Loucy (cell line): ENCODE data around the gene MEGF9.
"Not testable (repeated sequence)": the region's sequence is repeated elsewhere in the genome, so short reads cannot be mapped to it uniquely, and the experiment has no call there.

Experiments used
- H2AFZ ChIP-seq: fragments of 200-600 bp; sonication (generic); 2 replicates; pipeline ENCODE4 v1.6.0; 2016; ENCODE audit warnings: antibody characterized with exemption, mild to moderate bottlenecking, low read length, moderate library complexity
- H3F3A ChIP-seq: fragments of 200-600 bp; 2 replicates; pipeline ENCODE4 v1.6.0; 2016; ENCODE audit warnings: antibody characterized with exemption, low read depth, mild to moderate bottlenecking
- H3K27me3 ChIP-seq: fragments of 200-600 bp; sonication (generic); 2 replicates; pipeline ENCODE4 v1.6.1; 2014; ENCODE audit warnings: low read length, mild to moderate bottlenecking; ENCODE audit not compliant: insufficient read depth, poor library complexity, severe bottlenecking
- H3K36me3 ChIP-seq: fragments of 200-600 bp; sonication (generic); 2 replicates; pipeline ENCODE4 v1.6.1; 2016; ENCODE audit warnings: low read length; ENCODE audit not compliant: insufficient read depth
- H3K4me1 ChIP-seq: fragments of 200-600 bp; sonication (generic); 2 replicates; pipeline ENCODE4 v1.5.1; 2014; ENCODE audit warnings: low read length, mild to moderate bottlenecking; ENCODE audit not compliant: insufficient read depth, poor library complexity, severe bottlenecking
- H3K4me2 ChIP-seq: fragments of 200-600 bp; sonication (generic); 2 replicates; pipeline ENCODE4 v1.6.0; 2014; ENCODE audit warnings: antibody characterized with exemption, low read length, low read depth, mild to moderate bottlenecking; ENCODE audit not compliant: poor library complexity, severe bottlenecking
- H3K4me3 ChIP-seq: fragments of 200-600 bp; sonication (generic); 2 replicates; pipeline ENCODE4 v1.5.1; 2014; ENCODE audit warnings: low read length, mild to moderate bottlenecking, mixed read lengths; ENCODE audit not compliant: poor library complexity, severe bottlenecking
- H3K79me2 ChIP-seq: fragments of 200-600 bp; sonication (generic); 2 replicates; pipeline ENCODE4 v1.6.1; 2014; ENCODE audit warnings: low read length; ENCODE audit not compliant: insufficient read depth
- H3K9ac ChIP-seq: fragments of 200-600 bp; sonication (generic); 2 replicates; pipeline ENCODE4 v1.6.0; 2014; ENCODE audit warnings: mild to moderate bottlenecking, low read depth, low read length, moderate library complexity; ENCODE audit not compliant: poor library complexity, severe bottlenecking
- H3K9me2 ChIP-seq: fragments of 200-600 bp; sonication (generic); replicated peaks from 2 replicates; pipeline ENCODE4 v1.6.1; 2016; ENCODE audit warnings: low read depth, low read length, mixed read lengths
- H3K9me3 ChIP-seq: fragments of 200-600 bp; sonication (generic); 2 replicates; pipeline ENCODE4 v1.6.1; 2014; ENCODE audit warnings: mild to moderate bottlenecking, antibody characterized with exemption, low read length, low read depth; ENCODE audit not compliant: insufficient read depth
- H4K20me1 ChIP-seq: fragments of 200-600 bp; sonication (generic); 2 replicates; pipeline ENCODE4 v1.6.0; 2014; ENCODE audit warnings: antibody characterized with exemption, low read length, mild to moderate bottlenecking; ENCODE audit not compliant: insufficient read depth, poor library complexity, severe bottlenecking
- EZH2phosphoT487 ChIP-seq: fragments of 200-600 bp; IDR thresholded peaks from 2 replicates; pipeline ENCODE4 v1.6.1; 2018; ENCODE audit warnings: antibody characterized with exemption, mild to moderate bottlenecking, moderate library complexity, borderline replicate concordance
- TF ChIP-seq, protein P1 (sequence below): fragments of 200-600 bp; sonication (generic); conservative IDR thresholded peaks from 2 replicates; pipeline ENCODE4 v1.5.1; 2014; ENCODE audit warnings: mild to moderate bottlenecking, antibody characterized with exemption, low read length

MEGF9 gene

DNA sequence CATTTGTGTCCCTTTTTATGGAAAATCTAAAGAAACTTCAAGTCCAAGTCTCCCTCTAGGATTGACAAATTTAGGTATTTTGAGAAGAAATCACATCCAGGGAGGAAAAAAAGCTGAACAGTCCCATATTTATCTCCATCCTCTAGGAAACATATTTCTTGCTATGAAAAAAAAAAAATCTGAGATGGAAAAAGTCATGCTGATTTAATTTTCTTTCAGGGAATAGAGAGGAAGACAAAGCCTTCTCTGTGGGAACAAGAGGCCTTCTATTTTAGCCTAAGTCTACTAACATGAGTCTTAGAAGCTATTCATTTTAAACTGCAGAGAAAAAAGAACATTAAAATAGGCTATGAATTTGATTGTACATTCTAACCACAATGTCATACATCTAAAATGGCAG is 71.2 kb downstream of the MEGF9 start:
- no peak overlapping the region for H3K9ac ChIP-seq
- TF ChIP-seq EZH2phosphoT487 = no peak
- TF ChIP-seq, protein P1, sequence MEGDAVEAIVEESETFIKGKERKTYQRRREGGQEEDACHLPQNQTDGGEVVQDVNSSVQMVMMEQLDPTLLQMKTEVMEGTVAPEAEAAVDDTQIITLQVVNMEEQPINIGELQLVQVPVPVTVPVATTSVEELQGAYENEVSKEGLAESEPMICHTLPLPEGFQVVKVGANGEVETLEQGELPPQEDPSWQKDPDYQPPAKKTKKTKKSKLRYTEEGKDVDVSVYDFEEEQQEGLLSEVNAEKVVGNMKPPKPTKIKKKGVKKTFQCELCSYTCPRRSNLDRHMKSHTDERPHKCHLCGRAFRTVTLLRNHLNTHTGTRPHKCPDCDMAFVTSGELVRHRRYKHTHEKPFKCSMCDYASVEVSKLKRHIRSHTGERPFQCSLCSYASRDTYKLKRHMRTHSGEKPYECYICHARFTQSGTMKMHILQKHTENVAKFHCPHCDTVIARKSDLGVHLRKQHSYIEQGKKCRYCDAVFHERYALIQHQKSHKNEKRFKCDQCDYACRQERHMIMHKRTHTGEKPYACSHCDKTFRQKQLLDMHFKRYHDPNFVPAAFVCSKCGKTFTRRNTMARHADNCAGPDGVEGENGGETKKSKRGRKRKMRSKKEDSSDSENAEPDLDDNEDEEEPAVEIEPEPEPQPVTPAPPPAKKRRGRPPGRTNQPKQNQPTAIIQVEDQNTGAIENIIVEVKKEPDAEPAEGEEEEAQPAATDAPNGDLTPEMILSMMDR = no peak
- H3K36me3 ChIP-seq = no peaks in the 10 kb centered on the region
- no peaks in the 10 kb centered on the region for H3K9me3 ChIP-seq
- H3K4me2 ChIP-seq = no peak overlapping the region
- no peaks in the 10 kb centered on the region for H3K9me2 ChIP-seq
- no peak overlapping the region for H3K4me3 ChIP-seq
- H4K20me1 ChIP-seq = no peaks in the 10 kb centered on the region
- no peak overlapping the region for H2AFZ ChIP-seq
- H3K4me1 ChIP-seq = peaks cover 20% of the 10 kb centered on the region
- no peaks in the 10 kb centered on the region for H3K27me3 ChIP-seq
- H3K79me2 ChIP-seq = no peaks in the 10 kb centered on the region
- H3F3A ChIP-seq = peaks cover 5% of the 10 kb centered on the region; the same call in 1 of the 2 replicates

GRCh38 chr9:120642129-120642770 is 72.0 kb downstream of the MEGF9 start:
- Histone ChIP-seq H3K9me2 (no peaks in the 10 kb centered on the region), H2AFZ (no peak overlapping the region), H3K4me1 (peaks cover 20% of the 10 kb centered on the region), H3K4me2 (no peak overlapping the region), H3K9me3 (no peaks in the 10 kb centered on the region), H3K79me2 (no peaks in the 10 kb centered on the region), H3F3A (peaks cover 5% of the 10 kb centered on the region; the same call in 1 of the 2 replicates), H3K4me3 (no peak overlapping the region), H4K20me1 (no peaks in the 10 kb centered on the region), H3K9ac (no peak overlapping the region), H3K36me3 (no peaks in the 10 kb centered on the region), H3K27me3 (no peaks in the 10 kb centered on the region)
- TF ChIP-seq, protein P1 = no peak
- no peak for TF ChIP-seq EZH2phosphoT487

DNA sequence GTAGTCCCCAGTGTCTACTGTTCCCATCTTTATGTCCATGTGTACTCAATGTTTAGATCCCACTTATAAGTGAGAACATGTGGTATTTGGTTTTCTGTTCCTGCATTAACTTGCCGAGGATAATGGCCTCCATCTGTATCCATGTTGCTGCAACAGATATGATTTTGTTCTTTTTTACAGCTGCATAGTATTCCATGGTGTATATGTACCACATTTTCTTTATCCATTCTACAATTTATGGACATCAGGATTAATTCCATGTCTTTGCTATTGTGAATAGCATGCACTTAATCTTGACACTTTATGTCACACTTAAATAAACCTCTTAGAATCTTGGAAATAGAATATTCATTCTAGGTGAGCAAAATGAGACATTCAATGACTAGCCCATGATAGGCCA is 73.4 kb downstream of the MEGF9 start:
- not testable (repeated sequence) for H3K27me3 ChIP-seq, H3K4me3 ChIP-seq, H3K9me3 ChIP-seq, H3K9me2 ChIP-seq, H4K20me1 ChIP-seq, H3K9ac ChIP-seq, H3K4me2 ChIP-seq, H3K79me2 ChIP-seq, H3F3A ChIP-seq, H3K36me3 ChIP-seq, H2AFZ ChIP-seq
- peaks cover 19% of the 10 kb centered on the region for H3K4me1 ChIP-seq

- Histone ChIP-seq H3K9me3 (peaks cover under 1% of the 10 kb centered on the region; the same call in 1 of the 2 replicates), H3K27me3 (no peaks in the 10 kb centered on the region), H3K4me1 (peaks cover 14% of the 10 kb centered on the region), H3K9ac (no peak overlapping the region), H3K36me3 (peaks cover 7% of the 10 kb centered on the region; the same call in 1 of the 2 replicates), H3K4me2 (no peak overlapping the region), H3F3A (peaks cover 5% of the 10 kb centered on the region; the same call in 1 of the 2 replicates), H3K79me2 (no peaks in the 10 kb centered on the region), H3K4me3 (no peak overlapping the region), H3K9me2 (no peaks in the 10 kb centered on the region), H2AFZ (no peak overlapping the region), H4K20me1 (no peaks in the 10 kb centered on the region)
- TF ChIP-seq EZH2phosphoT487 = no peak
- TF ChIP-seq, protein P1 = no peak
Measured at GRCh38 chr9:120640380-120640779, 73.9 kb downstream of the MEGF9 start.
